GM21447 (cell line): ENCODE measurements around the gene APBB1.
A peak's percentile ranks its signal among the peaks of the same experiment; 100 is the strongest.
"Not testable (repeated sequence)": the region's sequence is repeated elsewhere in the genome, so short reads cannot be mapped to it uniquely, and the experiment has no call there.

Experiments used
- ATAC-seq: cut with Tn5 transposase; IDR thresholded peaks from one replicate; pipeline ENCODE4 v1.9.1; 2021; ENCODE audit not compliant: unreplicated experiment

APBB1 gene

DNA sequence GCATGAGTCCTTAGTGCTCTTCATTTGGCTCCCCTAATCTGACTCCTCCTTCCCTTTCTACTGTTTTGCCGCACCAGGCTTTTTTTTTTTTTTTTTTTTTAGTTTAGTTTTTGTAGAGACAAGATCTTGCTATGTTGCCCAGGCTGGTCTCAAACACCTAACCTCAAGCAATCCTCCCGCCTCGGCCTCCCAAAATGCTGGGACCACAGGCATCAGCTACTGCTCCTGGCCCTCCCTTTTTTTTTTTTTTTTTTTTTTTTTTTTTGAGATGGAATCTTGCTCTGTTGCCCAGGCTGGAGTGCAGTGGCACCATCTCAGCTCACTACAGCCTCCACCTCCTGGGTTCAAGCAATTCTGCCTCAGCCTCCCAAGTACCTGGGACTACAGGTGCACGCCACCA lies 26.6 kb downstream of the APBB1 start:
- ATAC-seq: not testable (repeated sequence)

DNA sequence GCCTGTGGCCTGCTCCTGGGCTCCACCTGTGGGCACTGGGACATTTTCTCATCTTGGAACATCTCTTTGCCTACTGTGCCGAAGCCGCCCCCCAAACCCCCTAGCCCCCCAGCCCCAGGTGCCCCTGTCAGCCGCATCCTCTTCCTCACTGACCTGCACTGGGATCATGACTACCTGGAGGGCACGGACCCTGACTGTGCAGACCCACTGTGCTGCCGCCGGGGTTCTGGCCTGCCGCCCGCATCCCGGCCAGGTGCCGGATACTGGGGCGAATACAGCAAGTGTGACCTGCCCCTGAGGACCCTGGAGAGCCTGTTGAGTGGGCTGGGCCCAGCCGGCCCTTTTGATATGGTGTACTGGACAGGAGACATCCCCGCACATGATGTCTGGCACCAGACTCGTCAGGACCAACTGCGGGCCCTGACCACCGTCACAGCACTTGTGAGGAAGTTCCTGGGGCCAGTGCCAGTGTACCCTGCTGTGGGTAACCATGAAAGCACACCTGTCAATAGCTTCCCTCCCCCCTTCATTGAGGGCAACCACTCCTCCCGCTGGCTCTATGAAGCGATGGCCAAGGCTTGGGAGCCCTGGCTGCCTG lies 27.3 kb downstream of the APBB1 start:
- no peak for ATAC-seq

DNA sequence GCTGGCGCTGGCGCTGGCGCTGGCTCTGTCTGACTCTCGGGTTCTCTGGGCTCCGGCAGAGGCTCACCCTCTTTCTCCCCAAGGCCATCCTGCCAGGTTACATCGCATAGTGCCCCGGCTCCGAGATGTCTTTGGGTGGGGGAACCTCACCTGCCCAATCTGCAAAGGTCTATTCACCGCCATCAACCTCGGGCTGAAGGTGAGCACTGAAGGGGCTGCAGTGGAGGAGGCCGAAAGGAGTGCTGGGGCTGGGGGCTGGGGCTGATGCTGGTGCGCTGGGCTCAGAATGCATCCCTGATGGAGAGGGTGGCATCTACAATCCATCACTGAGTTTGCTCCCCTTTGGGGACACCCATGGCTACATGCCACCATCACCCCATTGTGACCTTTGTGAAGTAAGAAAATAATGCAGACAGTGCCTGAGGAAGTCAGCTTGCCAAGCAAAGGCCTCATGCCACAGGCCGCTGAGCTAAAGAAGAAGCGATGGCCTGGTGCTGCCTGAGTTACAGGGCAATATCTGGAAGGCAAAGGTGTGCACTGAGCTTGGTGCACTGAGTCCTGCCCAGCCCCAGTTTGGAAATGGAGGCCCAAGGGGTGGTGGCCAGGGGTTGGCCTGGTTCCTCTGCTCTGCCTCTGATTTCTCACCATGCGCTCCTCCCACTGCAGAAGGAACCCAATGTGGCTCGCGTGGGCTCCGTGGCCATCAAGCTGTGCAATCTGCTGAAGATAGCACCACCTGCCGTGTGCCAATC lies 28.0 kb downstream of the APBB1 start:
- no peak for ATAC-seq

DNA sequence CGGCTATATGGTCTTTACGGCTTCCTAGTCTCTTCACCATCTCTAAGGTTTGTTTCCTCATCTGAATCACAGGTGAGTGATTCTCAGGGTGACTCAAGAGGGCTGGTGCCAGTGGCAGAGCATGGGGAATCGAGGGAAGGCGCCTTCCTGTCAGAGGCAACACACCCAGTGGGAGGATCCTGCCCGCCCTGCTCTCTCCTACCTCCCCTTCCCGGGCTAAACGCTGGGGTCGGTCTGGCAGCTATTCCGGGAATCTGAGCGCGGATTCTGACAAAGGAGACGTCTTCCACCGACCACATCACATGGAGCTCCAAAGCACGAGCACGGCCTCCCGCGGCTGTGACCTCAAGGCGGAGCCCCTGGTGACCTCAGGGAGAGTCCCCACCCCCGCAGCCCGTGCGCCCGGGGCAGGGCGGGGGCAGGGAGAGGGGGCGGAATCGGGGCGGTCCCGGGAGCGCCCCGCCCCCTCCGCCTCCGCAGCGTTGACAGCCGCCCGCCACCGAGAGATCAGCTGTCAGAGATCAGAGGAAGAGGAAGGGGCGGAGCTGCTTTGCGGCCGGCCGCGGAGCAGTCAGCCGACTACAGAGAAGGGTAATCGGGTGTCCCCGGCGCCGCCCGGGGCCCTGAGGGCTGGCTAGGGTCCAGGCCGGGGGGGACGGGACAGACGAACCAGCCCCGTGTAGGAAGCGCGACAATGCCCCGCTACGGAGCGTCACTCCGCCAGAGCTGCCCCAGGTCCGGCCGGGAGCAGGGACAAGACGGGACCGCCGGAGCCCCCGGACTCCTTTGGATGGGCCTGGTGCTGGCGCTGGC lies 28.8 kb downstream of the APBB1 start, which contains the start of gene SMPD1:
Gene SMPD1 (plus strand): TSS at position 570 of the 813 bp plus-strand sequence. CDS start 125 bp downstream, at position 695.
- ATAC-seq: peak; percentile 94

DNA sequence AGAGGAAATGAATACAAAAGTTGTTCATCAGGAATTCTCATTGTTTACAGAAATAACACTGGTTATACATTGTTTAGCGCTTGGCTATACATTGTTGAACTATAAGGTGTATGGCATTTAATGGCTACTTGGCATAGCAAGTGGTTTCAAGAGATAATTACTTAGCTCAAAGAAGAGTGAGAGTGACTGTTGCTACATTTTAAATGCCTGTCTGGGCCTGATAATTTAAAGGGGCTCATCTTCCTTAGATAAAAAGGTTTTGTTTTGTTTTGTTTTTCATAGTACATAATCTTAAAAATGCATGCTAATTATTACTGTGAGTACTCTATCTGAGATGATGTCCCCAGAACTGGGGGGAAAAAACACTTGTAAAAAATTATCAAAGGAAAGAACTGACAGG lies 30.1 kb downstream of the APBB1 start:
- ATAC-seq: no peak

DNA sequence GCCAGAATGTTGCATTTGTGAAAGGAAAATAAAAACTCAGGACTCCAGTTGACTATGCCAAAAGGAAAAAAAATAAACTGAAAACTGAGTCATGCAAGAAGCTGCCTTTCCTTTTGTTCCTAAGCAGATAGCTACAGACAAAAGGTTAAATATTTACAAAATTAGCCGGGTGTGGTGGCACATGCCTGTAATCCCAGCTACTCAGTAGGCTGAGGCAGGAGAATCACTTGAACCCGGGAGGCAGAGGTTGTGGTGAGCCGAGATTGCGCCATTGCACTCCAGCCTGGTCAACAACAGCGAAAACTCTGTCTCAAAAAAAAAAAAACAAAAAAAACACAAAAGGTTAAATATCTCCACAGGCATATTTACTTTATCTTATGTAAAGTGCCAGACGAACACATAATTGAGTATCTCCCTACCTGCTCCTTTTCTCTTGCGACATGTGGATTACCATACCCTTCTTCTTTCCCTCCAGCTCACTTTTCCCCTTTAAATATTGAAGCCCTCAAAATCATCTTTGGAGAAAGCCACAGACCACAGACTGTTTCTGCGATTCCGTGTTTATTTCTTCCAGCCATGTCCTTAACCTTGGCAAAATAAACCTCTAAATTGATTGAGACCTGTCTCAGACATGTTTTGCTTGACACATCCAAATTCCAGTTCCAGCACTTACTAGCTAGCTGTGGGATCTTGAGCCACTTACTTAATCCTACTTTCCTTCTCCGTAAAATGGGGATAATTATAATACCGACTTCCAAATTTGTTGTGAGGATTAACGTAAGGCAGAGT lies 30.9 kb downstream of the APBB1 start:
- ATAC-seq: no peak

DNA sequence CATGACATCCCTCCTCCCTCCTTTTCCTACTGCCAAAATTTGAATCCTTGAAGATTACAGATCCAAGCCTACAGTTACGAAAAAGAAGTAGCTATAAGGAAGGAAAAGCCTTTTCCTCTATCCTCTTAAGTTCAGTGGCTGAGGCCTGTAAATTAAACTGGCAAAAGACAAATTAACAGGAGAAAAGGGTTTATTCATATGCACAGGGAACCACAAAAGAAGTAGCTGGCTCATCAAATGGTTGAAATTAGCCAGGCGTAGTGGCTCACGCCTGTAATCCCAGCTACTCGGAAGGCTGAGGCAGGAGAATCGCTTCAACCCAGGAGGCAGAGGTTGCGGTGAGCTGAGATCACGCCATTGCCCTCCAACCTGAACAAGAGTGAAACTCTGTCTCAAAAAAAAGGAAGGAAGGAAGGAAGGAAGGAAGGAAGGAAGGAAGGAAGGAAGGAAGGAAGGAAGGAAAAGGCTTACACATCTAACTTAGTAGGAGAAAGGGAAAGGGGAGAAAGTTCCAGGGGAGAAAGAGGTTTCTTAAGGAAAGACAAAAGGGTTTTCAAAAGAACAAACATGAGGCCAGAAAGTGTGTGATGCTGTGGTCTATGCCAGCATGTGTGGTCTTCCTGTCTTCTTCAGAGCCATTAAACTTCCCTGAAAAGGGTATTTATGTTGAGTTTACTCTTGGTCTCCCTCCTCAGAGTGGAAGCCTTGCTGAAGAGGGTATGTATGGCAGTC lies 33.7 kb downstream of the APBB1 start:
- no peak for ATAC-seq

DNA sequence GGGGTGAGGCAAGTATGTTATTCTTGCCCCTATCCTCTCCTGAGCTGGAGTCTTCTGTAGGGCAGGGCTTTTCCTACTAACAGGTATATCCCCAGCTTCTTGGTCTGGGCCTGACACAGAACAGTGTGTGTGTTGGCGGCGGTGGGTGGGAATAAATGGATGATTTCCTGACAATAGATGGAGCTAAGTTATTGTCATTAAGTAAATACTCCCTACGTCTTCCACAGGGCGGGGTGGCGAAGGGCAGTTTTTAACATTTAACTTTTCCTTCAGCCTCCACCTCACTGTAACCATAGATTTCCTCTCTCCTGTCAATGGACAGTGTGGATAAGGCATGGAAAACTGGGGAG lies 40.3 kb downstream of the APBB1 start:
- no peak for ATAC-seq

DNA sequence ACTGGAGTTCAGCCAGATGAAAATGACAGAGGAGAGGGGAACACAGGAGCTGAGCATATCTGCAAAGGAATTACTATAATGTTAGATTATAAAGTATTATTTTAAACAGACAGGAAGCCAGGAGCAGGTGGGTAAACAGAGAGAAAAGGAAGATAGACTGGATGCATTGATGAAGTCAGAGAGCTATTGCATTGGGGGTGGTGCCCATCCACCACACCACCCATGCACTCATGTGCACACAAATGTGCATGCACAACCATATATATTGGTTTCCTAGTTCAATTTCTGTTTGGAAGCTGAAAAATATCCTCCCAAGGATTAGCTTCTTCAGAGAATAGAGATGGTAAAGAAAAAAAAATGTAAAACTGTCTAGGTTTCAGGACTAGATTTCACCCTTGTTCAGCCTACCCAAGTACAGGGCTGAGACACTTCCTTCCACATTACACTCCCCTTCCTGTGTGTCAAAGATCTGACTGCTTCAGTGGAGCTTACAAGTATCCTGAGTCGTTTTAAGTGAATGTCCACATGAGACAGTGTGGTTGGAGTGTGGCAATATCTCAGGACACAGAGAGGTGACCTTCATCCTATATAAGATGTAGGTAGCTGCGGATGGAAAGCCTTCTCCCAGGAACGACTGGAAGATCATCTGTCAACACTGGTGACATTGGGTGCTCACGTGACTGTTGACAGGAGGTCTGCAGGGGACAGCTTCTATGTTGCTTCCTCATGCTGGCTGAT lies 40.8 kb downstream of the APBB1 start:
- no peak for ATAC-seq

DNA sequence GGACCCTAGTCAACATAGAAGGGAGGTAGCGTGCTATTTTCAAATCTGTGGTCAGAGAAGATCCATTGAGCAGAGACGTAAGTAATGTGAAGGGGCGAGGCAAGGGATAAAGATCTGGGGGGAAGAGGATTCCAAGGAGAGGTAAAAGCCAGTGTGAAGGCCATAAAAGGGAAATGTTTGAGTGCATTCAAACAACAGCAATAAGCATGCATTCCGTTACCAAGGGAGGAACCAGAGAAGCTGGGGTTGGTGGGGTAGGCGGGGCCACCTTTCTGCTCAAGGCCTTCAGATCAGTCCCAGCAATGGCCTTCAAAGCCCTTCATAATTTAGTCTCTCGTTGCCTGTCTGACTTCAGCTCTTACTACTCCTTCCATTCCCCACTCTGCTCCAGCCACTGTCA lies 47.1 kb downstream of the APBB1 start:
- no peak for ATAC-seq

DNA sequence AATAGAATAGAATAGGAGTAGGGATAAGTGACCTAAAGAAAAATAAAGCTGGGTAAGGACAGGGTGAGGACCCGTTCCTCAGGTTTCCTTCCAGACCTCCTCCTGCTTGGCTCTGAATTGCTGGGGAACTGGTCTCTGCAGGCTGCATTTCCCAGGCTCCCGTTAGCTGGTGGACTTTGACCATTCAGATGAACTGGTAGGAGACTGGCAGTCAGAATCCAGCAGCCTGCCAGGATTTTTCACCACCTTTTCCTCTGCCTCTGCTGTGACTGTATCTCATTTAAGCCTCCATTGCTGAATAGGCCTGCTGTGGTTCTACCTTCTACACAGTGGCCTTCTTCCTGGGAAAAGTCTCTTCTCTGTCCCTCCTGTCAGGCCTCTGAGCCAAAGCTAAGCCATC lies 53.2 kb downstream of the APBB1 start:
- no peak for ATAC-seq

DNA sequence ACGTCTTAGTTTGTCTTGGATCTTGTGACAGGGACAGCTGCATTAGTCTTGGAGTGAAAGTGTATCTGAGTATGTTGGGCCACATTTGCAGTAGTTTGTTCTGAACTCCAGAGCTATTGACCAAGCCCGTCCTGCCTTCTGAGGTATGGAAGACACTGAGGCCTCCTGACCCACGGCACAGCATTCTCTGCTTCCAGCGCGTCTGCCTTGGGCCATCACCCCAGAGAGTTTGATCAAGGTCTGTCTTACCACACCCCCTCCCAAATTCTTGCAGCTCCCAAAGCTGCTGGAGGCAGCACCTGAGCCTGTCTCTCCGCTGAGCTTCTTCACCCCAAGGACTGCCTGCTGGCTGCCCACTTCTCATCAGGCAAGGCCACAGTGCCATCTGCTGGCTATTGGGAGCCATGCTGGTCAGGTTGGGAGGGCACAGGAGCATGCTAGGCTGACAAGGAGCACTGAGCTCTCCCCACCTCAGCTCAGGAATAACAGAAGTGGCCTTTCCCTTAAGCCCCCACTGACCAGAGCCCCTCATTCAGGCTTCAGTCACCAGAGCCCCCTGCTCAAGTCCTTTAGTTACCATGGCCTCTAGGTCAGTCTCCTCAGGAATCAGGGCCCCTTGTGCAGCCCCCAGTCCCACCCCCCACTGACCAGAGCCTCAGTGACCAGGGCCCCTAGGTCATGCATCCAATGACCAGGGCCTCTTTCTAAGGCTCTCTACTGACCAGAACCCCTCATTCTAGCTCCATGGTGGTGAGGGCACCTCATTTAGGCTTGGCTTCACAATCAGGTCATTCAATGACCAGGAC lies 55.8 kb downstream of the APBB1 start:
- ATAC-seq: no peak

DNA sequence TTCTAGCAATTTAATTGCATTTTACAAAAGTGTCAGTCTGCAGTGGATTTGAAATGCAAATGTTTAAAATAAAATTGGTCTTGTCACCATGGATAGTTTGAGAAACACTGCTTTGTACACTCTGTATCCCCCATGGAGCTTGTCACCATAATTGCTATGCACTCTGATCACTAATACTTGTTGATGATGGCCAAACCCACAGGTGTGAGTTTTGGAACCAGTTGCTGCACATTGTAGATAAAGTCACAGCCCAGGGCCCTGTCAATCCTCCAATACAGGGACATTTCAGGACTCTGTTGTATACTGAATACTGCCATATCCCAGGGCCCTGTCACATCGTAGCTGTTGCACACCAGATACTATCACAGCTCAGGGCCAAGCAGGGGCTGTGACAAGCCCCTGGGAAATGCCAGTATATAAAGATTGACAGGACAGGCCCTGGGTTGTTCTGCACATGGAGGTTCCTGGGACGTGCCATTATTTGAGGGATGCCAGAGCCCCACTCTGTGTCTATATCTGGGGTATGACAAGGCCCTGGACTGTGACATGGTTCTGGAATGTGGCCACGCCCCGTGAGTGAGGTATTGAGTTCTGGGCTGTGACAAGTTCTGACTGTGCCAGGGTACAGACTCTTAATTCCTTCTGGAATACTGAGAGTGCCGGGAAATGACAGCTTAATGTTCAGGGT lies 56.6 kb downstream of the APBB1 start:
- no peak for ATAC-seq

DNA sequence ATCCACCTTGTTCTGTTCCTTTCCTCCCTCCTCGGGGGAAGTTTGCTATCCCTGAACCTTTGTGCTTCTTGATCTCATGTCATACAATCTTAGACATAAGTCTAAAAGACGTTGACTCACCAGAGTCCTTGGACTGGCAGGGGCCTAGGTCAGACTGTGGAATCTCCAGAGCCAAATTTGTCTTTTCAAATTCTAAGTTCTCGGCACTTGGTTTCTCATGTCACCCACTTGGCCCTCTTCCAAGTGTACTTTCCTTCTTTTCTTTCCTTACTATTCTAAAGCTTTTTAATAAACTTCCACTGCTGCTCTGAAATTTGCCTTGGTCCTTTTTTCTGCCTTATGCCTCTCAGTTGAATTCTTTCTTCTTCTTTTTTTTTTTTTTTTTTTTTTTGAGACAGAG lies 58.7 kb downstream of the APBB1 start:
- ATAC-seq: no peak

DNA sequence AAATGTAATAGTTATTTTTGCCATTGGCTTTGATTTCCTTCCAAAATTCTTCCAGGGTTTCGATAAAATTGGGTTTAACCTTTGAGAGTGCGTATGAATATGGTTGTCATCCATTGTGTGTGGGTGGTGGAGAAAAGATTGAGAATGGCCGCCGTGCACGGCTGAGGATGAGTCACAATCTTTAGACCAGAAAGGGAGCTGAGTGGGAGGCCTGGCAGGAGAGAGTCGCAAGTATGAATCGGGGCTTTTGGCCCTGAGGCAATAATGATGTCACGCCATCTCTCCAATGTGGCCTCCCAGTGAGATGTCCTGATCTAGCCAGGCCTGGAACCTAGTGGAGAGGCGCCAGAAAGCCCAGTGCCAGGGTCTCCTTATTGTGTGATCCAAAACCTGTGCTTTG lies 61.7 kb downstream of the APBB1 start:
- ATAC-seq: no peak

DNA sequence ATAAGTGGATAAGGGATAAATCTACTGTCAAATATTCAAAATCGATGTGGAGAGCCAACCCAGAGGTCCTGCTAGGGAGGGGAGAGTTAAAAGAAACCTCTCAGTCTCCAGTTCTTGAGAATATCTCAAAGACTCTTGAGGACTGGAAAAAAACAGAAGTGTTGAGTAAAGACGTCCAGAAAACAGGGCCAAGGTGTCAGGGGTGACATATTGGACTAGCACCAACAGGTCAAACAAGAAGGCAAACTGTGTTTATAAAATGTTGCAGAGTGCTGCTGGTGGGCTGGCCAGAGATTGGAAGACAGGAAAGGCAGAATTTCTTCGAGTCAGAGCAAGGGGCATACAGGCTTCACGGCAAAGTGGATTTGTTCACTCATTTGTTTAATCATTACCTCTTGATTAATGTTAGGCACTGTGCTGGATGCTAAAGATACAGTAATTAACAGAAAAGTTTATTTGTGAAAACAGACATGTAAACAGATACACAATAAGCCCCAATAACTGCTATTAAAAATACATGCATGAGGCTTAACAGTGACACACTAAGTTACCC lies 62.3 kb downstream of the APBB1 start:
- ATAC-seq: no peak

DNA sequence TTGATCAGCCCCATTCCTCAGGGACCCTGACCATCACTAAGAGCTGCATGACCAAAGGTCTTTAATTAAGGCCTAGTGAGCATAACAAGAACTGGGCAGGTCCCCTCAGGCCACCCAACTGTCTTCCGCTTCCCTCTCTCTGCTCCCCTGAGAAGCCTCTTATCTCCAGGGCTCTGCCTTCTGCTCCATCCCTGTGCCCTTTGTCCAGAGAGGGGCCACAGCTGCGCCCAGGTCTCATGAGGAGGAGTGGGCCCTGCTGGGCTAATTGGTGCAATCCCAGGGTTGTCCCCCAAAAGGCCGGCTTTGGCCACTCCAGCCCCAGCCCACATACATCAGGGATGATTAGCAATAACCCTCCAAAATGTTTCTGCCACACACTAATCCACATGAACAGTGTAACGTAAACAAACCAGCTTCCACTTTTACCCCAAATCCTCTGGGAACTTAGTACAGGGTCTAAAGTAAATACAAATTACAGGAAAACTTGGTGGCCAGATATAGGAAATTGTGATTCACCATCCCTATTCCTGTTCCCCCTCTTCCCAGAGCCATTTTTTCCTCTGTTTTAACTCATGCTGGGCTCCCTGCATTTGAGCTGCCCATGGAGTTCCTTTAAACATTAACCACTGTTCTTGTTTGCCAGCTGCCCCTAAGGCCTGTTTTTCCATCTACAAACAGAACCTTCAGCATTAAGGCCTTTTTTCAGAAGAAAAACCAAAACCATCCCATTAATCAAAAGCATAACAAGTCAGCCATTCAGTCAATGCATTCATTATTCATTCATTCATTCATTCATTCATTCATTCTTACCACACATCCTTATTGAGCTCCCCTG lies 64.0 kb downstream of the APBB1 start:
- no peak for ATAC-seq
